ENCODE results near the gene PDE4A. TPM values are rescaled to one million over a fixed set of nuclear protein-coding genes. Genes with fewer than 3 reads are reported as not detected.

The PDE4A gene
- total RNA-seq, 2 donors from 2014 or later: 24.9 to 25.5 TPM

DNA sequence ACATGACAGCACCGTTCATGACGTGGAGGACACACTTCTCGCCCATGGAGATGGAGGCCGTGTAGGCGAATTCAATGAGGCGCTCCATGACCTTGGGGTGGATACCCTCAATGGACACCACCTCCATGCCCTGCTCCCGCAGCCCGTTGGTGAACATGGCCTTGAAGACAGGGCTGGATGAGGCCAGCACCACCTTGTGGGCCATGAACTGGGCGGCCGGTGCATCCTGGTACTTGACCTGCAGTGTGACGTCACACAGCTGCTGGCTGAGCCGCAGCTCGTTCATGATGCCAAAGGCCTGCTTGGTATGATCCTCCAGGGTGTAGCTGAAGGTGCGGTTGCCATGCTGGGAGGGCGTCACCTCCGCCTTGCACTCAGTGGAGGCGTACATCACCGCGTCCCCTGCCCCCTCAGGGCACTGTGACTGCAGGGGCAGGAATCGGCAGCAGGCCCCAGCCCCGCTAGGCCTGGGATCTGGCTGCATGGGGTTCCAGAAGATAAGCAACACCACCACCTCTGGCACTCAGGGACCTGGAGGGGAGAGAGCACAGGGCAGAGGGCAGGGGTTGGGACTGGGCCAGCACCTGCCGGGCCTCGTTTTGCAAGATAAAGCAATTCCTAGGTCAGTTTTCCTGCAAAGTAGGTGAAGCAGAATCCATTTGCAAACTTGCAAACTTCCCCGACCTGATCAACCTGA is 79.4 kb downstream of the PDE4A start:
- H3K4me3 ChIP-seq: no peak overlapping the region
- H3K27ac ChIP-seq: no peak overlapping the region
- peaks cover 20% of the 10 kb centered on the region for H3K36me3 ChIP-seq
- no peak for ATAC-seq (ENCODE audit: insufficient number of reproducible peaks, low FRiP score, low read depth)
- TF ChIP-seq, protein P1, sequence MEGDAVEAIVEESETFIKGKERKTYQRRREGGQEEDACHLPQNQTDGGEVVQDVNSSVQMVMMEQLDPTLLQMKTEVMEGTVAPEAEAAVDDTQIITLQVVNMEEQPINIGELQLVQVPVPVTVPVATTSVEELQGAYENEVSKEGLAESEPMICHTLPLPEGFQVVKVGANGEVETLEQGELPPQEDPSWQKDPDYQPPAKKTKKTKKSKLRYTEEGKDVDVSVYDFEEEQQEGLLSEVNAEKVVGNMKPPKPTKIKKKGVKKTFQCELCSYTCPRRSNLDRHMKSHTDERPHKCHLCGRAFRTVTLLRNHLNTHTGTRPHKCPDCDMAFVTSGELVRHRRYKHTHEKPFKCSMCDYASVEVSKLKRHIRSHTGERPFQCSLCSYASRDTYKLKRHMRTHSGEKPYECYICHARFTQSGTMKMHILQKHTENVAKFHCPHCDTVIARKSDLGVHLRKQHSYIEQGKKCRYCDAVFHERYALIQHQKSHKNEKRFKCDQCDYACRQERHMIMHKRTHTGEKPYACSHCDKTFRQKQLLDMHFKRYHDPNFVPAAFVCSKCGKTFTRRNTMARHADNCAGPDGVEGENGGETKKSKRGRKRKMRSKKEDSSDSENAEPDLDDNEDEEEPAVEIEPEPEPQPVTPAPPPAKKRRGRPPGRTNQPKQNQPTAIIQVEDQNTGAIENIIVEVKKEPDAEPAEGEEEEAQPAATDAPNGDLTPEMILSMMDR (IDR thresholded peaks at IDR 0.05): no peak
- H3K9me3 ChIP-seq: no peaks in the 10 kb centered on the region
- no peaks in the 10 kb centered on the region for H3K27me3 ChIP-seq (replicated peaks; ENCODE audit: insufficient read depth)
- DNase-seq (ENCODE audit: low spot score): no peak
- H3K4me1 ChIP-seq (ENCODE audit: control insufficient read depth in 1 of 2, low read depth in 2 of 2): peaks cover 20 to 41% of the 10 kb centered on the region in 2 donors

DNA sequence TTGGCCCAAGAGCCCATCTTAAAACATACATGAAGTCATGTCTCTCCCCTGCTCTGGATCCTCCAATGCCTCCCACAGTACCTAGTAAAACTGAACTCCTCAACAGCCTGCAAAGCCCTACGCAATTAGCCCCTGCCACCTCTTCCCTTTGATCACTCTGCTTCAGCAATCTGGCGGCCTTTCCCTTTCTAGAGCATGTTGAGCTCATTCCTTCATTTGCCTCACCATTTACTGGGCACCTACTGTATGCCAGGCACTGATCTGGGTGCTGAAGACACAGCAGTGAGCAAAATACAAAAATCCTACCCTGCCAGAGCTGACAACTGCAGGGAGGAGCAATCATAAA is 79.9 kb downstream of the PDE4A start:
- no peak overlapping the region for H3K4me3 ChIP-seq
- no peak overlapping the region for H3K27ac ChIP-seq
- H3K9me3 ChIP-seq: no peaks in the 10 kb centered on the region
- peaks cover 15% of the 10 kb centered on the region for H3K36me3 ChIP-seq
- peaks cover 20 to 41% of the 10 kb centered on the region in 2 donors for H3K4me1 ChIP-seq (ENCODE audit: control insufficient read depth in 1 of 2, low read depth in 2 of 2)
- H3K27me3 ChIP-seq (replicated peaks; ENCODE audit: insufficient read depth): no peaks in the 10 kb centered on the region
- ATAC-seq (ENCODE audit: insufficient number of reproducible peaks, low FRiP score, low read depth) (no peak), DNase-seq (ENCODE audit: low spot score) (no peak)
- TF ChIP-seq, protein P1 (IDR thresholded peaks at IDR 0.05): no peak

DNA sequence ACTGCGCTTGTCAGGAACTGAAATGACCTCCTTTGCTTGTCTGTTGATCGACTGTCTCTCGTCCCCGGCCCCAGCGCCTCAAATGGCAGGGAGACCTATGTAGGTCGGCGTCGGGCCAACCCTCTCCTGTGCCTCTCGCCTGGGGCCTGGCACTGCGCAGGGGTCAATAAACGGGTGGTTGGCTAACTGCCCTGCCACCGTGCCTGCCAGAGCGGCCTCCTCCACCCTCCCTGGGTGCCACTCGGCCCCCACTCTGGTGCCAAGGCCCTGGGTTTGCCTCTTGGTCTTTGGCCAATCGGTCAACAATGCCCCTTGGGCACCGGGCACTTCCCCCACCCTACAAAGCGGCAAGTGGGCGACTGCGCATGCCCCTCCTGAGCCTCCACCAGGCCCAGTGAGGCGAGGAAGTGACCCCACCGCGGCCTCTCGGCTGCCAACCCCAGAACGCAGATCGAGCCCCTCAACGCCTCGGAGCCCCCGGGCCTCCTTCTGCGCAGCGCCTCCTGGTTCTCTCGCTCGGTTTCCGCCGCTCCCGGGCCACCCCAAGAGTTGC is 81.7 kb downstream of the PDE4A start:
- peak; percentile 37 for DNase-seq (ENCODE audit: low spot score)
- Histone ChIP-seq H3K36me3 (peaks cover 12% of the 10 kb centered on the region), H3K27me3 (replicated peaks; ENCODE audit: insufficient read depth) (no peaks in the 10 kb centered on the region), H3K27ac (peak overlapping the region; percentile 99), H3K4me3 (peak overlapping the region; percentile 96), H3K9me3 (no peaks in the 10 kb centered on the region), H3K4me1 (ENCODE audit: control insufficient read depth in 1 of 2, low read depth in 2 of 2) (peaks cover 20 to 41% of the 10 kb centered on the region in 2 donors)
- ATAC-seq (ENCODE audit: insufficient number of reproducible peaks, low FRiP score, low read depth): peak; percentile 25
- TF ChIP-seq, protein P1 (IDR thresholded peaks at IDR 0.05): no peak

DNA sequence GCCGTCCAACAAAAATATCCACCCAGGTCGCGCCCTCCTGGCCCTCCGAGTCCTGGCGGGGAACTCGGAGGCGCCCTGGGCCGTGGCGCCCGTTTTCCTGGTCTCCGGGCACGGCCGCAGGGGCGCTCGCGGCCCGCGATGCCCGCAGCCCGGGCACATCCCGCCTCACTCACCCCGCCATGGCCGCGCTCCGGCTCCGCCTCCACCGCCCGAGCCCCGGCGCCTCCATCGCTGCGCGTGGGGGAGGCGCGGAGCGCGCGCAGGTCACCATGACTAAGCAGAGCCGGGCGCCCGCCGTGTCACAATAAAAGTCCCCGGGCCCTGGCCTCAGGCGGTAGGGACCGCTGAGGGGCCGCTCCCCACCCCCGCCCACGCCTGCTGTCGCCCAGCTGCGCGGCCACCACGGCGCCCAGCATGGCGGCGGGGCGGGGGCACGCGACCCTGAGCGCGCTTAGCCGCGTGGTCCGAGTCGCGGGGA is 82.2 kb downstream of the PDE4A start:
- Histone ChIP-seq H3K9me3 (no peaks in the 10 kb centered on the region), H3K36me3 (peaks cover 8% of the 10 kb centered on the region), H3K27ac (peak overlapping the region; percentile 99), H3K4me1 (ENCODE audit: control insufficient read depth in 1 of 2, low read depth in 2 of 2) (peaks cover 20 to 41% of the 10 kb centered on the region in 2 donors), H3K27me3 (replicated peaks; ENCODE audit: insufficient read depth) (no peaks in the 10 kb centered on the region), H3K4me3 (peak overlapping the region; percentile 96)
- TF ChIP-seq, protein P1 (IDR thresholded peaks at IDR 0.05): no peak
- DNase-seq (ENCODE audit: low spot score) (peak; percentile 83), ATAC-seq (ENCODE audit: insufficient number of reproducible peaks, low FRiP score, low read depth) (peak; percentile 79)

DNA sequence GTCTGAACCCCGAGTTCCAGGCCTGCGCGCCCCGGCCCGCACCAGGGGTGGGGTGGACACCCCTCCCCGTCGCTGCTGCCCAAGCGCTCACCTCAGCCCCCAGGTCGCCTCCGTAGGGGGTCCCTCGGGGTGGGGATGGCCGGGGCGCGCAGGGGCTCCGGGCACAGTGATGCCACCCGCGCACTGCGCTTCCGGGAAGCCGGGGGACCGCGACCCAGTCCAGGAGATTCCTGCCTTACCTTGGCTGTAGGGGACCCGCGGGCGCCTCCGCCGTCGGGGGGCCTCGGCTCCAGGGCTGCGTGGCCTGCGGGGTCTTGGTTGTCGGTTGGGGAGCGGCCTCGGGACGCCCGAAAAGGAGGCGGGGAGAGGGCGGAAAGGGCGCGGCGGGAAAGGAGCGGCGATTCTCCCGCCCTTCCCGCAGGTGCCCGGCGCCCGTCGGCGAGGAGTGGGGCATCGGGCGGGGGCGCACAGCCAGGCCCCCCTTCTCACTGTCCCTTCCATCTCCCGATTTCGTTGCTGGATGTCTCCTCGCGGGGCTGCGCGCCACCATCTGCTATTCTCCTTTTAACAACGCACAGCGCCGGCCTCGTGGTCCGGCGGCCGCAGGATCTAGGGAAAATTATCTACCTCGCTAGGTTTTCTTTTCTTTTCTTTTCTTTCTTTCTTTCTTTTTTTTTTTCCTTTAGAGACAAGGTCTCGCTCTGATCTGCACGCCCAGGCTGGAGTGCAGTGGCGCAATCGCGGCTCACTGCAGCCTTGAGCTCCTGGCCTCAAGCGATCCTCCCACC is 82.9 kb downstream of the PDE4A start, which contains the start of gene KEAP1:
TSS of gene KEAP1 (minus strand) at position 355 of the 788 bp plus-strand sequence. CDS start 3,323 bp downstream, outside the sequence.
- Histone ChIP-seq H3K27ac (peak within 1 kb of the TSS; percentile 99), H3K9me3 (no peaks in the 10 kb centered on the region), H3K36me3 (peaks cover 8% of the 10 kb centered on the region), H3K27me3 (replicated peaks; ENCODE audit: insufficient read depth) (no peaks in the 10 kb centered on the region), H3K4me3 (peak within 1 kb of the TSS; percentile 96), H3K4me1 (ENCODE audit: control insufficient read depth in 1 of 2, low read depth in 2 of 2) (peaks cover 20 to 35% of the 10 kb centered on the region in 2 donors)
- DNase-seq (ENCODE audit: low spot score): no peak
- ATAC-seq (ENCODE audit: insufficient number of reproducible peaks, low FRiP score, low read depth): no peak
- TF ChIP-seq, protein P1 (IDR thresholded peaks at IDR 0.05): no peak

Measured in thoracic aorta (tissue), 2 donors.